Midbrain (tissue), 1 donor: ENCODE data around the gene RANBP10.

Source experiments
- DNase-seq: peaks from one replicate; lab custom pipeline; 2025; lab: John Stamatoyannopoulos, UW

RANBP10 gene

DNA sequence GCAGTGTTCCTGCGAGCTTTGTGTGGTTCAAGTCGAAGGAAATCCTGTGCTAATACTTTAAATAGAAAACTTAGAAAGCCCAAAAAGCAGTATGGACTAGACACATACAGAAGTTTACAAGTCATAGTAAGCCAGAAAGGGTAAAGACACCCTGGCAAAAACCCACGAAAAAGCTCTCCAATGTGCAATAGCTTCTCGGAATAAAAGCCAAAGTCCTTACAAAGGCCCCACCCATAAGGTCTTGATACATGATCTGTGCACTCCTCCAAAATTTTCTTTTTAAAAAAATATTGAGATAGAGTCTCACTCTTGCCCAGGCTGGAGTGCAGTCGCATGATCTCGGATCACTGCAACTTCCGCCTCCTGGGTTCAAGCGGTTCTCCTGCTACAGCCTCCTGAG is 129.4 kb downstream of the RANBP10 start:
- no peak for DNase-seq

DNA sequence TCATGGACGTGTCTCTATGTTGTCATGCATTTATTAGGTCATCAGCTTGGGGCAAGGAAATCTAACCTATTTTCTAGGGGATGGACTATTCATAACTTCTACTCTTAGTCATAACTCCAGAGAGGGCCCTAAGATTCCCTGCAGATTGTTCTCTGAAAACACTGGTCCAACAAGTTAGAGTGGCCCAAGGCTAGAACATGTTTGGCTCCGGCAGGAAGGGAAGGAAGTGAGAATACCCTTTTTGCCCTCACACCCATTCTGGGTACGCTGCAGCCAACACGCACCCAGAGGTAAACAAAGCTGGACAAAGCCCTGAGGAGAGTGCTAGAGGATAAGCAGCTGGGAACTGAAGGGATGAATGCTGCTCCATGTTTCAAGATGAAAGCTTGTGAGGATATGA is 129.8 kb downstream of the RANBP10 start:
- no peak for DNase-seq

GRCh38 chr16:67675999-67676398 is 130.4 kb downstream of the RANBP10 start:
- no peak for DNase-seq

DNA sequence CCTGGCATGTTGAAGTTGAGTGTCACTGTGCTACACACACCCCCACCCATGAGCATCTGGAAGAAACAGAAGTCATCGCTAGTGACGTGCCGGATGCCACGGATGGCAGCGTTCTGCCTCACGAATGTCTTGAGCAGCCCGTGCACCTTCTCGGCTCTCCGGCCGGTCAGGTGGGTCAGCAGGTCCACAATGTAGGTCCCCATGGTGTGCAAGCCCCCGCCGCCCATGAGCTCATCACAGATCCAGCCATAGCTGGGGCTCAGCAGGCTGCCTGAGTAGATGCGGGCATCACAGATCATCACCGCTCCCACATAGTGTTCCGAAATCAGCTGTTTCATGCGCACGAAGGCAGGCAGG is 130.8 kb downstream of the RANBP10 start:
- DNase-seq = no peak

DNA sequence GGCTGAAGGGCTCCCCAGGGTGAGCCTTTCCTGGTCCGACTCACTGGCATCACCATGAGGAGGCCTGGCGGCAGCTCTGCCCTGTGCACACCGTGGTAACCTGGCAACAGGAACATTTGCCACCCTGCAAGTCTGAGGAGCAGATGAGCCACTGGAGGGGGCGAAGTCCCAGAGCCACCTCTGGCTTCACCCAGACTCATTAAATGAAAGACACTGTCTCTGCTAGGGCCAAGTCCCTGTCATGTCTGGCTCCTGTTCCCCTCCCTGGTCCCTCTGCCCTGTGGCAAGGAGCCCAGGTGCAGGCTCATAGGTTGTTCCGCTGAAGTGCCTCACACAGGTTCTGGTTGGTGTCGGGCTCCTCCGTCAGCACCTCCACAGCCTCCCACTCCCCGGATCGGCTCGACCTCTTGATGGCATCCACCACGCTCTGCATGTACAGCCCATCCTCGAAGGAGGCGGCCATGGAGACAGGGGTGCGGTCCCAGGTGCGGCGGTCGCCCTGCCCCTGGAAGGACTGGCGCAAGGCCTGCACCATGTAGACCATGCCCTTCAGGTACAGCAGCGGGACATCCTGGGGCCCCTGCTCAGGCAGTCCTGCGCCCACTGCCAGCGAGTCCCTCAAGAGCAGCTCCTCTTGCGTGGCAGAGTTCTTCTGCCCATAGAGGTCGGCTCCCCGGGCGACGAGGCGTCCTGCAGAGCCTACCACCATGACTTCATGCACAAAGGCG is 131.3 kb downstream of the RANBP10 start:
- no peak for DNase-seq

DNA sequence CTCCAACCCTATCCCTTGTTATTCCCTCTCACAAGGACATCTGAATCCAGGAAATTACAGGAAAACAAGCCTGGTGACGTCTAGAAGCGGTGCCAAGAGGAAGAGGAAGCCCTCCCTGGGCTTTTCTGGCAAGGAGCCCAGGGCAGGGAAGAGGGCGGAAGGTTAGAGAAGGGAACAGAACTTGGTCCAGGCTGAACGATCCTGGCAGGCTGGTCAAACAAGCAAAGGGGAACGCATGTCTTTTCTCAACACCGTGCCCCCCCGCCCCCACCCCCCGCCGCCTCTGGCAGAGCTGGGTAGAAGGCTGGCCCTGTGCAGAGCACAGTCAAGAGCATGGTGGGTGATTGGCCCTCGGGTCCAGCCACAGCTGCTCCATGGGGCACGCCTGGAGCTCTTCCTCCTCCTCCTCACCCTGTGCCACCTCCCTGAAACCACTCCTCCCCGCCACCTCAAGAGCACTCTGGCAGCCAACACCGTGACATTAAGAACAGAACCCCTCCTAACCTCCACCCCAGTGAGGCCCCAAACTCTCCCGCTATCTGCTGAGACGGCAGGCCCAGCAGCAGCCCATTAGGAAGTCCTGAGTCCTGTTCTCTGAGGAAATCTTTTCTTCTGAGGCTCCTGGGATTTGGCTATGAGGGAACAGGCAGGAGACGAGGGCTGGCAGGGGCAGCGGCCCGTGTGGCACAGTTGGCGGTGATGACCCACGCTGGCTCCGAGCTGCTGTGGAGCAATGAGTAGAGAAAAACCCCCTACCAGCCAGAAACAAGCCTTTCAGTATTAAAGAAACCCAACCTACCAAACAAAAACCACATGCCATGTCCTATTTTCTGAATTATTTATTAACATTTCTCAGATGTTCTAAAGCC is 132.4 kb downstream of the RANBP10 start:
- peak; percentile 20 for DNase-seq
